Tibial nerve (tissue), 4 donors: ENCODE data around the gene NCOA7. TPM values are rescaled to one million over a fixed set of nuclear protein-coding genes. Genes with fewer than 3 reads are reported as not detected.

Experiments
- DNase-seq, 2 donors: peaks; one replicate each; pipeline ENCODE4 v3.0.0-alpha.2; 2019; ENCODE audit warnings: low spot score in 2 of 2
- H3K27ac ChIP-seq, 4 donors: fragments of 200-600 bp; sonication (generic) in 3 of 4; one replicate each; pipeline ENCODE4 v1.5.1; 2017 to 2019; ENCODE audit warnings: mild to moderate bottlenecking in 1 of 4
- H3K27me3 ChIP-seq, 2 donors: fragments of 200-600 bp; sonication (generic) in 1 of 2; one replicate each; pipeline versions ENCODE4 v1.5.1 to v1.6.0; 2017 to 2019
- H3K36me3 ChIP-seq, 3 donors: fragments of 200-600 bp; sonication (generic); one replicate each; pipeline ENCODE4 v1.5.1; 2018 to 2019
- H3K4me1 ChIP-seq, 4 donors: fragments of 200-600 bp; sonication (generic) in 3 of 4; one replicate each; pipeline ENCODE4 v1.5.1; 2017 to 2019
- H3K4me3 ChIP-seq, 4 donors: fragments of 200-600 bp; sonication (generic) in 3 of 4; one replicate each; pipeline ENCODE4 v1.5.1; 2017 to 2019; ENCODE audit warnings: mild to moderate bottlenecking in 1 of 4, moderate library complexity in 1 of 4
- H3K9me3 ChIP-seq, 4 donors: fragments of 200-600 bp; sonication (generic) in 3 of 4; one replicate each; pipeline ENCODE4 v1.5.1; 2017 to 2019
- EP300 ChIP-seq, 2 donors: sonication (generic); formaldehyde crosslinking; IDR thresholded peaks; one replicate each; pipeline ENCODE4 v1.6.1; 2017; ENCODE audit warnings: antibody characterized with exemption in 2 of 2, mild to moderate bottlenecking in 1 of 2
- POLR2A ChIP-seq, 2 donors: fragments of 450-650 bp; IDR thresholded peaks; one replicate each; pipeline ENCODE4 v1.6.1; 2017; ENCODE audit warnings: antibody characterized with exemption in 2 of 2, mild to moderate bottlenecking in 2 of 2, moderate library complexity in 2 of 2
- WGBS, 2 donors: methylation state at CpG; one replicate each; pipeline ENCODE4 v1.1.5; 2018; 5-methylcytosine and 5-hydroxymethylcytosine counted together
- total RNA-seq, 4 donors: library from RNA; depleted of rRNA; stranded (reverse); fragments of >200 nt; gene quantifications; one replicate each; pipeline ENCODE4 v1.1.0, GENCODE V29; 2016
- TF ChIP-seq, protein P1 (sequence below), 5 experiments: fragments of 200-600 bp in 3 of 5; fragments of 450-650 bp in 2 of 5; sonication (generic) in 3 of 5; IDR thresholded peaks; one replicate each; pipeline ENCODE4 v1.5.1; 2016 to 2019; ENCODE audit warnings: antibody characterized with exemption in 5 of 5, mild to moderate bottlenecking in 3 of 5, moderate library complexity in 2 of 5

The NCOA7 gene
- total RNA-seq, 4 donors from 2014 or later: 38.7 to 86.7 (median 59.7) TPM

DNA sequence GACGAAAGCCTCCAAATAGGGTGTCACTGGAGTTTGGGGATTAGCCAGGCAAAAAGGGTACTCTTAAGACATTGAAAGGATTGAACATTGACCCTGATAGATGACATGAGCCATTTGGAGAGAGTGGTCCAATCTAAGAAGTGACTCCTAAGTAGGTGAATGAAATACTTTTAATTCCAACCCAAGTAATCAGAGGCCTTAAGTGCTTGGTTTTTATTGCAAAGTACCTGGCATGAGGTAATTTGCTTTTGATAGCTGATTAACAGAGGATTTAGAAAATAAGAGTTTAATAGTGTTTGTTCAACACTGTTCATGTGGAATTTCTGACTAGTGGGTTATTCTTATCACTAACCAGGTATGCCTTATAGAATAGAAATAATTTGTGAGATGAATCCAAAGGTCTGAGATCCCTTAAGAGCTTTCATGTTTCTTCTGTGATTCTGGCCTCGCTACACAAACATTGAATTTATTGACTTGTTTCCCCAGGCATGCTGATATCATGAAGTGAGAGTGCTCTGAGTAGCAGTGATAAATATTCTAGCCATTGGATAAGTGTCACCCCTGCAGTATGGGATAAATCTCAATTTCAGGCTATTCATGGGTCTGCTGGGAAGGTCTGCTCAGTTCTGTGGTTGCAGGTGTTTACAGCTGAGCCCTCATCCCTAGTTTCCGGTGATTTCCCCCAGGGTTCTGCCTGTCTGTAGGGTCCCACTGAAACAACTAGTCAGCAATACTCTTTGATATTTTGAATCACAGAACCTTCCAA lies 6.5 kb downstream of the NCOA7 start:
- DNase-seq: no peak
- Histone ChIP-seq H3K4me1 (peaks cover 0 to 73% (median 29%) of the 10 kb centered on the region in 4 donors), H3K27me3 (no peaks in the 10 kb centered on the region), H3K27ac (no peak overlapping the region), H3K36me3 (peaks cover 0 to 14% (median 0%) of the 10 kb centered on the region in 3 donors), H3K4me3 (no peak overlapping the region), H3K9me3 (no peaks in the 10 kb centered on the region)
- TF ChIP-seq POLR2A (IDR thresholded peaks at IDR 0.05) (no peak), EP300 (IDR thresholded peaks at IDR 0.05) (no peak)
- TF ChIP-seq, protein P1, sequence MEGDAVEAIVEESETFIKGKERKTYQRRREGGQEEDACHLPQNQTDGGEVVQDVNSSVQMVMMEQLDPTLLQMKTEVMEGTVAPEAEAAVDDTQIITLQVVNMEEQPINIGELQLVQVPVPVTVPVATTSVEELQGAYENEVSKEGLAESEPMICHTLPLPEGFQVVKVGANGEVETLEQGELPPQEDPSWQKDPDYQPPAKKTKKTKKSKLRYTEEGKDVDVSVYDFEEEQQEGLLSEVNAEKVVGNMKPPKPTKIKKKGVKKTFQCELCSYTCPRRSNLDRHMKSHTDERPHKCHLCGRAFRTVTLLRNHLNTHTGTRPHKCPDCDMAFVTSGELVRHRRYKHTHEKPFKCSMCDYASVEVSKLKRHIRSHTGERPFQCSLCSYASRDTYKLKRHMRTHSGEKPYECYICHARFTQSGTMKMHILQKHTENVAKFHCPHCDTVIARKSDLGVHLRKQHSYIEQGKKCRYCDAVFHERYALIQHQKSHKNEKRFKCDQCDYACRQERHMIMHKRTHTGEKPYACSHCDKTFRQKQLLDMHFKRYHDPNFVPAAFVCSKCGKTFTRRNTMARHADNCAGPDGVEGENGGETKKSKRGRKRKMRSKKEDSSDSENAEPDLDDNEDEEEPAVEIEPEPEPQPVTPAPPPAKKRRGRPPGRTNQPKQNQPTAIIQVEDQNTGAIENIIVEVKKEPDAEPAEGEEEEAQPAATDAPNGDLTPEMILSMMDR (IDR thresholded peaks at IDR 0.05): no peak
- 95% methylated on average over 3 of the region's 3 CpGs for WGBS, 2 donors

DNA sequence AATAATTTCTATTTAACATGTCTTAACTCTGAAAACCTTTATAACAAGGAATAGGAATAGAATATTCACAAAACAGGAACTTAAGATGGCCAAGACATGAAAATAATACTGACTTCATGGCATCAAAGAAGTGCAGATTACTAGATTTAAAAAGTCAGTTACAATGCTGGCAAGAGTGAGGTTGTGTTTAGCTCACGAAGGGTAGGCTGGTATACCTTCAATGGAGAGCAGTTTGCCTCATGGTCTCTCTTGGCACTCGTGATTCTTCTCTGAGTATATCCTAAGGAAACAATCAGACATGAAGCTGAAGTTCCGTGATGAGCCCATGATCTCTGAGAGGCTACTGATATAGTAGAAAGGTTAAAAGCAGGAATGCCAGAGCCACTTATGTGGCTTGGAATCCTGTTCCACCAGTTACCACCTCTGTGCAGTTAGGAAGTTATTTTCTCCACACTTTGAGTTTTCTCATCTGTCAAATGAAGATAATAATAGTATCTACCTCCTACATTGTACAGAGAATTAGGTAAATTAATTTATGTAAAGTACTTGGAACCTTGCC lies 7.2 kb downstream of the NCOA7 start:
- Histone ChIP-seq H3K4me3 (no peak overlapping the region), H3K27ac (peak overlapping the region in 1 of 4 donors; percentile 16), H3K27me3 (no peaks in the 10 kb centered on the region), H3K9me3 (no peaks in the 10 kb centered on the region), H3K4me1 (peaks cover 0 to 73% (median 25%) of the 10 kb centered on the region in 4 donors), H3K36me3 (peaks cover 0 to 14% (median 0%) of the 10 kb centered on the region in 3 donors)
- 79 to 83% methylated on average over 3 of the region's 3 CpGs for WGBS, 2 donors
- TF ChIP-seq, protein P1 (IDR thresholded peaks at IDR 0.05): no peak
- no peak for TF ChIP-seq POLR2A (IDR thresholded peaks at IDR 0.05)
- no peak for TF ChIP-seq EP300 (IDR thresholded peaks at IDR 0.05)
- no peak for DNase-seq

DNA sequence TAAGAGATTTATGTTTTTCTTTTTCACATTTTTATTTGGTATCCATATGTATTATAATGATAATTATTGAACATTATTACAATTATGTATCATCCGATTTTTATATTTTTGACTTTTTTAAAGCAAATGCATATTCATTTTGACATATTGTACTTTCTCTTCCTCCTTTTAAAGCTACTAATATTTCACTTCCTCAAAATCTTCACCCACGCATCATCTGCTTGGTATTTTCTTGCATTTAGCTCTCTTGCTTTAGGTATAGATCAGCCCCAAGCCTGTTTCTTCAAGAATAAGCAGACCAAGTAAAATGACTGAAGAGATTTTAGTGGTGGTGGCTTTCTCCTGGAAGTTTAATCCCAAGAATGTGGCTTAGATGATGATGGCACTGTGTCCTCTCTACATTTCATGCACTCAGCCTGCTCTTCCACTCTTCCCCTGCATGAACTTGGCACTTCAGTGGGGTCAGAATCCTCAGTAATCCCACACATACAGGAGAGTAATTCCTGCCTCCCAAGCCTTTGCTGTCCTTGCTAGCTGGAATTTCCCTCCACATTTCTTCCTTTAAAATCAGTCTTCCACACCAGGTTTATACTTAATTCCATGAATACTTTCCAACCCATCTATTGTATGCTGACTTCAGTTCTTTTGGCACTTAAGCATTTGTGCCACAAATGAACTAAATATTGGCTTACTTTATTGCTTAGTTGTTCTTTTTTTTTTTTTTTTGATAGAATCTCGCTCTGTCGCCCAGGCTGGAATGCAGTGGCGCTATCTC lies 8.2 kb downstream of the NCOA7 start:
- TF ChIP-seq EP300 (IDR thresholded peaks at IDR 0.05): no peak
- no peak for TF ChIP-seq POLR2A (IDR thresholded peaks at IDR 0.05)
- TF ChIP-seq, protein P1 (IDR thresholded peaks at IDR 0.05): no peak
- DNase-seq: no peak
- H3K27me3 ChIP-seq: no peaks in the 10 kb centered on the region
- H3K4me3 ChIP-seq: no peak overlapping the region
- WGBS, 2 donors: 84 to 85% methylated on average over 5 of the region's 5 CpGs
- H3K4me1 ChIP-seq: peaks cover 0 to 72% (median 17%) of the 10 kb centered on the region in 4 donors
- peak overlapping the region in 1 of 4 donors; percentile 67 for H3K27ac ChIP-seq
- H3K9me3 ChIP-seq: no peaks in the 10 kb centered on the region
- peaks cover 0 to 14% (median 0%) of the 10 kb centered on the region in 3 donors for H3K36me3 ChIP-seq

DNA sequence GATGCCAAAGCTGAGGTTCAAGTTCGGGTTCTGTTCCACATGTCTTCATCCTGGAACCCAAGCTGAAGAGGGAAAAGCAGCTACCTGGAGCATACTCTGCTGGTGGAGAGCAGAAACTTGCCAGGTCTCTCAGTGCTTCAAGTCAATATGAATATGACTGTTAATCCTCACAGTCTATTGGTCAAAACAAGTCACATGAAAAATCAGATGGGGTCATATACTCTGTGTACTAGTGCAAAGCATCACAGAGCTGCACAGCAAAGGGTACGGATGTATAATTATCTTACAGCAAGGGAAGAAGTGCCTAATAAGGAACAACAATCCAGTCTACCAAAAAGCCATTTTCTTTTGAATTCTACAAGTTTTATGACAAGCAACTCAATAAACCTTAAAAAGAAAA lies 11.6 kb downstream of the NCOA7 start:
- TF ChIP-seq EP300 (IDR thresholded peaks at IDR 0.05) (no peak), POLR2A (IDR thresholded peaks at IDR 0.05) (no peak)
- TF ChIP-seq, protein P1 (IDR thresholded peaks at IDR 0.05): no peak
- H3K4me1 ChIP-seq: peaks cover 0 to 63% (median 11%) of the 10 kb centered on the region in 4 donors

More for the DNA sequence above, 11.6 kb downstream of the NCOA7 start:
- H3K27ac ChIP-seq: peak overlapping the region in 2 of 4 donors; percentile 42 to 54
- no peak overlapping the region for H3K4me3 ChIP-seq
- no peaks in the 10 kb centered on the region for H3K9me3 ChIP-seq
- DNase-seq: no peak
- WGBS, 2 donors: 88 to 98% methylated on average over 2 of the region's 2 CpGs
- peaks cover 0 to 6% (median 0%) of the 10 kb centered on the region in 3 donors for H3K36me3 ChIP-seq
- H3K27me3 ChIP-seq: no peaks in the 10 kb centered on the region
